ENCODE data around the gene PIMREG.

DNA sequence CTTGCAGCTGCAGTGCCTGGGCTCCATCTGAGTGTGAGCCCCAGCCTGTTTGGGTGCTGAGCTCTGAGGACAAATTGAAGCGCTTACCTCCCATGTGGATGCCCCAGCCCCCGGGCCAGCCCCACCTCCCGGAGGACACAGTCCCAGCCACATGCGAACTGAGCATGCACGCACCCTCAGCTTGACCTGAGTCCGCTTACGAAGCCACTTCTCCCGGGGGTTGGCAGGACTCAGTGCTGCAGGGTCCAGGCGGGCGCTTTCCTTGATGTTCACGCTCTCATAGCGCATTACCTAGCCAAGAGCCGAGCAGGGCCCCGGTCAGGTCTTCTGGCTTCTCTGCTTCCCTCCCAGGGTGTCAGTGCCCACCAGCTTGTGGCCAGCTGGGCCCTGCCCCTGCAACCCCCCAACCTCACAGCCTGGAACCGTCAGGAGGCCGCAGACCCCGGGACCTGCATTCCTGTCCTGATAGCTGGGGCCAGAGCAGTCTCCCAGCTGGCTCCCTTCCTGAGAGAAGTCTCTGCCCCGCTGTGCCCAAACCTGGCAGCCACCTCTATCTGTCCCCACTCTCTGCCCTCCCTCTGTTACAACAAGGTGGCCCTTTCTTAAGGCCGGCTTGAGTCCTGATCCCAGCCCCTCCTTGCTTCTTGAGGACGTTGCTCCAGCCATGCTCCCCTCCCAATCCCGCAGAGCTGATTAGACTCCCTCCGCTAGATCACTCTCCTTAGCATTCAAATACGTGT, 24.0 kb downstream of the PIMREG start:
- TF ChIP-seq CTCF (IDR thresholded peaks at IDR 0.05) (no peak), EP300 (IDR thresholded peaks at IDR 0.05) (no peak), POLR2A (IDR thresholded peaks at IDR 0.05) (no peak), POLR2AphosphoS5 (IDR thresholded peaks at IDR 0.05) (no peak)
